Spleen (tissue), 7 donors: ENCODE data around the gene P4HB.

Source experiments
- CTCF ChIP-seq, 11 experiments: fragments of 200-600 bp in 7 of 11; fragments of 450-650 bp in 4 of 11; sonication (generic) in 4 of 11; IDR thresholded peaks in 8 of 11; conservative IDR thresholded peaks in 3 of 11; 1 replicate in 7 of 11; 2 replicates in 4 of 11; pipeline versions ENCODE4 v1.4.0 to v1.8.0; 2016 to 2021; ENCODE audit warnings: antibody characterized with exemption in 11 of 11, inconsistent platforms in 4 of 11, mild to moderate bottlenecking in 1 of 11
- POLR2A ChIP-seq, 3 donors: fragments of 450-650 bp; IDR thresholded peaks; one replicate each; pipeline ENCODE4 v1.5.1; 2017; ENCODE audit warnings: antibody characterized with exemption in 3 of 3, mild to moderate bottlenecking in 1 of 3
- donor health status: DM: no; HTN: no; CAD: no; lungs with moderate emphysema.
- donor health status: DM: no; HTN: no; CAD: no.
- donor health status: DM: no; HTN: no; CAD: no.

- TF ChIP-seq CTCF (IDR thresholded peaks at IDR 0.05 in 8 of 11, conservative IDR thresholded peaks at IDR 0.05 in 3 of 11) (no peak), POLR2A (IDR thresholded peaks at IDR 0.05) (no peak)
Observed at GRCh38 chr17:81904600-81905423, 44.5 kb upstream of the P4HB start.
